Measurements from ENCODE around the gene RPS6KA2. TPM values are rescaled to one million over a fixed set of nuclear protein-coding genes. Genes with fewer than 3 reads are reported as not detected.

The RPS6KA2 gene
- polyA plus RNA-seq, 2 donors: 5.7 to 8.7 TPM

- H3K27ac ChIP-seq (ENCODE audit: low read depth in 2 of 2, low read length in 1 of 2): no peak overlapping the region
- no peaks in the 10 kb centered on the region for H3K9me3 ChIP-seq (ENCODE audit: control insufficient read depth in 2 of 2, insufficient read depth in 1 of 2, low read depth in 1 of 2, low read length in 1 of 2)
- no peaks in the 10 kb centered on the region for H3K27me3 ChIP-seq (ENCODE audit: control insufficient read depth in 1 of 2, insufficient read depth in 2 of 2, low read length in 2 of 2)
- 90 to 94% methylated on average over 32 of the region's 32 CpGs for WGBS, 2 donors
- H3K4me3 ChIP-seq (ENCODE audit: low read depth in 1 of 2, low read length in 2 of 2): no peak overlapping the region
- peaks cover 2% of the 10 kb centered on the region in 2 donors for H3K4me1 ChIP-seq (ENCODE audit: control insufficient read depth in 2 of 2, insufficient read depth in 2 of 2, low read length in 1 of 2)
- peaks cover 0 to 21% of the 10 kb centered on the region in 2 donors for H3K36me3 ChIP-seq (ENCODE audit: control insufficient read depth in 2 of 2, insufficient read depth in 2 of 2, low read length in 1 of 2)
These were observed 129.8 kb downstream of the RPS6KA2 start for GRCh38 chr6:166497087-166497899.

DNA sequence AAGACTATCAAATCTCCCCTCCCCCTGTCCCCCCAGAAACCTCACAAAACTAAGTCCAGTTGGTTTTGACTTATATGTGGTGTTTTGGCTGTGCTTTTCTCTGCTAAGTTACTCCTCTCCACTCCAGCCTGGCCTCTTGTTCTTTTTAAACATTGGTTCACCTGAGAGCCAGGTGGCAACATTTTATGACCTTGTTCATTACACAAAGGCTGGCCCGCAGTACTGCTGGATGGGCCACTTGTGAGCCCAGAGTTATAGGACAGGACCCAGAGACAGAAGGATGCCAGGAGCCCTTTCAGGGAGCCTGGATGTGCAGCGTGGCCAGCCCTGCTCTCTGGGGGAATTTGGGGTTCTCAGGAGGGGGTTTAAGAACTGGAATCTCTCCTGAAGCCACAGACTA, 130.6 kb downstream of the RPS6KA2 start:
- Histone ChIP-seq H3K9me3 (ENCODE audit: control insufficient read depth in 2 of 2, insufficient read depth in 1 of 2, low read depth in 1 of 2, low read length in 1 of 2) (no peaks in the 10 kb centered on the region), H3K27me3 (ENCODE audit: control insufficient read depth in 1 of 2, insufficient read depth in 2 of 2, low read length in 2 of 2) (no peaks in the 10 kb centered on the region), H3K27ac (ENCODE audit: low read depth in 2 of 2, low read length in 1 of 2) (no peak overlapping the region), H3K36me3 (ENCODE audit: control insufficient read depth in 2 of 2, insufficient read depth in 2 of 2, low read length in 1 of 2) (peaks cover 0 to 21% of the 10 kb centered on the region in 2 donors), H3K4me3 (ENCODE audit: low read depth in 1 of 2, low read length in 2 of 2) (no peak overlapping the region), H3K4me1 (ENCODE audit: control insufficient read depth in 2 of 2, insufficient read depth in 2 of 2, low read length in 1 of 2) (peaks cover 0 to 2% of the 10 kb centered on the region in 2 donors)
- WGBS, 2 donors: 88 to 93% methylated on average over 2 of the region's 2 CpGs

GRCh38 chr6:166495487-166496314, 131.3 kb downstream of the RPS6KA2 start:
- Histone ChIP-seq H3K9me3 (ENCODE audit: control insufficient read depth in 2 of 2, insufficient read depth in 1 of 2, low read depth in 1 of 2, low read length in 1 of 2) (no peaks in the 10 kb centered on the region), H3K4me1 (ENCODE audit: control insufficient read depth in 2 of 2, insufficient read depth in 2 of 2, low read length in 1 of 2) (peaks cover 2 to 5% of the 10 kb centered on the region in 2 donors), H3K4me3 (ENCODE audit: low read depth in 1 of 2, low read length in 2 of 2) (no peak overlapping the region), H3K27me3 (ENCODE audit: control insufficient read depth in 1 of 2, insufficient read depth in 2 of 2, low read length in 2 of 2) (no peaks in the 10 kb centered on the region), H3K27ac (ENCODE audit: low read depth in 2 of 2, low read length in 1 of 2) (no peak overlapping the region), H3K36me3 (ENCODE audit: control insufficient read depth in 2 of 2, insufficient read depth in 2 of 2, low read length in 1 of 2) (peaks cover 0 to 21% of the 10 kb centered on the region in 2 donors)
- 89 to 90% methylated on average over 20 of the region's 20 CpGs for WGBS, 2 donors

DNA sequence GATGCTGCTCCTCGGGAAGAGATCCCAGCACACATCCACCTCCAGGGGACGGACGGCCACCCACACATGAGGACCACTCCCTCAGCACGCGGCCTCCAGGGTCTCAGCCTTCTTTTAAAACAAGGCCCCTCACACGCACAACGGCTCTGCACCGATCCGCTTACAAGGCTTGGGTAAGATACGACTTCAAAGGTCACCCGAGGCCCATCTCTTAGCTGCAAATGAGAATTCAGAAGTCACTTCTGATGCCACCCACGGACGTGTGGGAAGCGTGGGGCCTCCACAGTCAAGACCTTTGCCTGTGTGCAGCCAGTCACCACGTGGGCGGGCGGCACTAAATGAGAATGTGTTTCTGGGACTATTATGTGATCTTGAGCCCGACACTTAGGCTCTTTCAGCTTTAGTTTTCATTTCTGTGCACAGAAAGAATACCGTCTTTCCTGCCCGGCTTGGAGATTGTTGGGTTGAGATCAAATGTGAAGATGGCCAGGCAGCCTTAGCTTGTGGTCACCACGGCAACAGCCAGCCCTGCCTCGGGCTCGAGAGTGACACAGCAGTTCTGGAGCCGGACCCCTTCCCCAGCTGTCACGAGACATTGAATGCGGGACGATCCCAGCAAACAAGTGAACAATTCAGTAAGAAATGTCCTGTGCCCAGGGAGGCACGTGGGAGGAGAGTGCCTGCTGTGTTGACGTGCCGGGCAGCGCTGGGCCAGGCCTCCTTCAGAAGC, 132.1 kb downstream of the RPS6KA2 start:
- Histone ChIP-seq H3K4me1 (ENCODE audit: control insufficient read depth in 2 of 2, insufficient read depth in 2 of 2, low read length in 1 of 2) (peaks cover 2 to 5% of the 10 kb centered on the region in 2 donors), H3K36me3 (ENCODE audit: control insufficient read depth in 2 of 2, insufficient read depth in 2 of 2, low read length in 1 of 2) (peaks cover 0 to 21% of the 10 kb centered on the region in 2 donors), H3K27me3 (ENCODE audit: control insufficient read depth in 1 of 2, insufficient read depth in 2 of 2, low read length in 2 of 2) (no peaks in the 10 kb centered on the region), H3K9me3 (ENCODE audit: control insufficient read depth in 2 of 2, insufficient read depth in 1 of 2, low read depth in 1 of 2, low read length in 1 of 2) (no peaks in the 10 kb centered on the region), H3K4me3 (ENCODE audit: low read depth in 1 of 2, low read length in 2 of 2) (no peak overlapping the region), H3K27ac (ENCODE audit: low read depth in 2 of 2, low read length in 1 of 2) (no peak overlapping the region)
- WGBS, 2 donors: 87% methylated on average over 31 of the region's 31 CpGs

- H3K4me1 ChIP-seq (ENCODE audit: control insufficient read depth in 2 of 2, insufficient read depth in 2 of 2, low read length in 1 of 2): peaks cover 2 to 5% of the 10 kb centered on the region in 2 donors
- 95 to 98% methylated on average over 9 of the region's 9 CpGs for WGBS, 2 donors
- H3K36me3 ChIP-seq (ENCODE audit: control insufficient read depth in 2 of 2, insufficient read depth in 2 of 2, low read length in 1 of 2): peaks cover 0 to 21% of the 10 kb centered on the region in 2 donors
These were observed 133.0 kb downstream of the RPS6KA2 start for GRCh38 chr6:166494101-166494441.

GRCh38 chr6:166493427-166494100, 133.5 kb downstream of the RPS6KA2 start:
- Histone ChIP-seq H3K27me3 (ENCODE audit: control insufficient read depth in 1 of 2, insufficient read depth in 2 of 2, low read length in 2 of 2) (no peaks in the 10 kb centered on the region), H3K4me3 (ENCODE audit: low read depth in 1 of 2, low read length in 2 of 2) (no peak overlapping the region), H3K27ac (ENCODE audit: low read depth in 2 of 2, low read length in 1 of 2) (no peak overlapping the region), H3K9me3 (ENCODE audit: control insufficient read depth in 2 of 2, insufficient read depth in 1 of 2, low read depth in 1 of 2, low read length in 1 of 2) (no peaks in the 10 kb centered on the region), H3K4me1 (ENCODE audit: control insufficient read depth in 2 of 2, insufficient read depth in 2 of 2, low read length in 1 of 2) (peaks cover 2 to 5% of the 10 kb centered on the region in 2 donors), H3K36me3 (ENCODE audit: control insufficient read depth in 2 of 2, insufficient read depth in 2 of 2, low read length in 1 of 2) (peaks cover 0 to 20% of the 10 kb centered on the region in 2 donors)
- WGBS, 2 donors: 94 to 95% methylated on average over 21 of the region's 21 CpGs

More at GRCh38 chr6:166494101-166494441, 133.0 kb downstream of the RPS6KA2 start:
- Histone ChIP-seq H3K4me3 (ENCODE audit: low read depth in 1 of 2, low read length in 2 of 2) (no peak overlapping the region), H3K27me3 (ENCODE audit: control insufficient read depth in 1 of 2, insufficient read depth in 2 of 2, low read length in 2 of 2) (no peaks in the 10 kb centered on the region), H3K9me3 (ENCODE audit: control insufficient read depth in 2 of 2, insufficient read depth in 1 of 2, low read depth in 1 of 2, low read length in 1 of 2) (no peaks in the 10 kb centered on the region), H3K27ac (ENCODE audit: low read depth in 2 of 2, low read length in 1 of 2) (no peak overlapping the region)

GRCh38 chr6:166492092-166492741, 134.8 kb downstream of the RPS6KA2 start:
- Histone ChIP-seq H3K9me3 (ENCODE audit: control insufficient read depth in 2 of 2, insufficient read depth in 1 of 2, low read depth in 1 of 2, low read length in 1 of 2) (no peaks in the 10 kb centered on the region), H3K27me3 (ENCODE audit: control insufficient read depth in 1 of 2, insufficient read depth in 2 of 2, low read length in 2 of 2) (no peaks in the 10 kb centered on the region), H3K4me3 (ENCODE audit: low read depth in 1 of 2, low read length in 2 of 2) (no peak overlapping the region), H3K4me1 (ENCODE audit: control insufficient read depth in 2 of 2, insufficient read depth in 2 of 2, low read length in 1 of 2) (peaks cover 2 to 6% of the 10 kb centered on the region in 2 donors), H3K27ac (ENCODE audit: low read depth in 2 of 2, low read length in 1 of 2) (no peak overlapping the region), H3K36me3 (ENCODE audit: control insufficient read depth in 2 of 2, insufficient read depth in 2 of 2, low read length in 1 of 2) (peaks cover 0 to 12% of the 10 kb centered on the region in 2 donors)
- 73 to 81% methylated on average over 5 of the region's 5 CpGs for WGBS, 2 donors

DNA sequence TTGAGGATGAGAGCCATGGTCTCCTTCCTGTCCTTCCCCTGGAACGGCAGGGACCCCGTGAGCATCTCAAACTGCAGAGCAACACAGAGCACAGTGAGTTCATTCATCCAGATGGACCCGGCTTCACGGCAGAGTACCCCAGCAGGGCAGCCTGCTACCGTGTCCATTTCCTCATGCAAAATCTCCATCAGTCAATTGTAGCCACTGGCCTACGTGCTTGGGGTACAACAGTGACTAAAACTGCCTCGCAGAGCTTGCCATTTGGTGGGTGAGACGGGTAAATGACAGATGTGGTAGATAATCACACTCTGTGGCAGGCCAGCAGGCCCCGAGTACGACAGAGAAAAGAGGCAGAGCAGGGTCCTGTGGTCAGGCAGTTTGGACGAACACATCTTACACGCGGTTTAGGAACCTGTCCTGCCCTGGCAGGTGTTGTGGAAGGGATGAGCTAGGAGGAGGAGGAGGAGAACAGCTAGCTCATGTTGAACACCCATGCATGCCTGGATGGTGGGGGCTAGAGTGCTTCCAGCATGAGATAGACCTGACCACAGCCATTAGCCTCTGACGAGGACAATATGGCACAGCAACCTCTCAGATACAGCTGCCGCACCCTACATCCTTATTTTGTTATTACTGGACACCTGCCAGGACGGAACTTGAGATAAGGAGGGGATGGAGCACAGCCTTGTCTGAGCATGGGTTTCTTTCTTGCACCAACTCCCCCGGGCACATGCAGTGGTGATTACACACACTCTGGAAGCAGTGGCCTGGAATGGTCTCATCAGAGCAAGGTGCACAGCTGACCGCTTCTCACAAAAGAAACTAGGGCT, 136.2 kb downstream of the RPS6KA2 start:
- 81 to 86% methylated on average over 18 of the region's 18 CpGs for WGBS, 2 donors
- Histone ChIP-seq H3K27ac (ENCODE audit: low read depth in 2 of 2, low read length in 1 of 2) (no peak overlapping the region), H3K36me3 (ENCODE audit: control insufficient read depth in 2 of 2, insufficient read depth in 2 of 2, low read length in 1 of 2) (peaks cover 0 to 17% of the 10 kb centered on the region in 2 donors)

More for the DNA sequence above, 136.2 kb downstream of the RPS6KA2 start:
- Histone ChIP-seq H3K4me1 (ENCODE audit: control insufficient read depth in 2 of 2, insufficient read depth in 2 of 2, low read length in 1 of 2) (peaks cover 2 to 8% of the 10 kb centered on the region in 2 donors), H3K9me3 (ENCODE audit: control insufficient read depth in 2 of 2, insufficient read depth in 1 of 2, low read depth in 1 of 2, low read length in 1 of 2) (no peaks in the 10 kb centered on the region), H3K27me3 (ENCODE audit: control insufficient read depth in 1 of 2, insufficient read depth in 2 of 2, low read length in 2 of 2) (no peaks in the 10 kb centered on the region), H3K4me3 (ENCODE audit: low read depth in 1 of 2, low read length in 2 of 2) (no peak overlapping the region)
